ENCODE results near the gene EML6. TPM values are rescaled to one million over a fixed set of nuclear protein-coding genes. Genes with fewer than 3 reads are reported as not detected.

Gene EML6
- total RNA-seq, 1 experiment from 2014 or later: not detected

DNA sequence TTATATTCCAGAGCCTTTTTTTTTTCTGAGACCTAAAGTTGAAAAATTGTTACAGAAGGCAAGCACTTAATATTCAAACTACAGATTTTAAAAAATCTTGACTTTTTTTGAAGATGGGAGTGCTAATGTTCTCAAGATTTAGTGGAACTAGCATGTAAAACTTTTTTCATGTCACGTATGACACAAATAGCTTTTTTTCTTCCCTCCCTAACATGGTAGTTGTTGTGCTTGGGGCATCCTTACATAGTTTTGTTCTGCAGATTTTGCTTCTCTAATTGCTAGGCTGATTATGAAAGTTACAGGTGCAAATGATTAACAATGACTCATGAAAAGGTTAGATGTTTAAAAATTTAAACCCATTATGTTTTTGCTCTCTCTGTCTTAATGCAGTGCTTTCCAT lies 3.0 kb downstream of the EML6 start:
- Histone ChIP-seq H3K36me3 (no peaks in the 10 kb centered on the region), H3K27me3 (peaks cover 20% of the 10 kb centered on the region), H3K4me3 (no peak overlapping the region), H3K9me3 (no peaks in the 10 kb centered on the region)
- no peak for DNase-seq

GRCh38 chr2:54726940-54727339 lies 3.5 kb downstream of the EML6 start:
- H3K36me3 ChIP-seq: no peaks in the 10 kb centered on the region
- peaks cover 20% of the 10 kb centered on the region for H3K27me3 ChIP-seq

GRCh38 chr2:54728669-54729120 lies 5.2 kb downstream of the EML6 start:
- Histone ChIP-seq H3K4me3 (no peak overlapping the region), H3K9me3 (no peaks in the 10 kb centered on the region), H3K36me3 (no peaks in the 10 kb centered on the region), H3K27me3 (peaks cover 20% of the 10 kb centered on the region)
- DNase-seq: peak; percentile 90

More at GRCh38 chr2:54726940-54727339, 3.5 kb downstream of the EML6 start:
- no peak for DNase-seq
- no peak overlapping the region for H3K4me3 ChIP-seq
- H3K9me3 ChIP-seq: no peaks in the 10 kb centered on the region

DNA sequence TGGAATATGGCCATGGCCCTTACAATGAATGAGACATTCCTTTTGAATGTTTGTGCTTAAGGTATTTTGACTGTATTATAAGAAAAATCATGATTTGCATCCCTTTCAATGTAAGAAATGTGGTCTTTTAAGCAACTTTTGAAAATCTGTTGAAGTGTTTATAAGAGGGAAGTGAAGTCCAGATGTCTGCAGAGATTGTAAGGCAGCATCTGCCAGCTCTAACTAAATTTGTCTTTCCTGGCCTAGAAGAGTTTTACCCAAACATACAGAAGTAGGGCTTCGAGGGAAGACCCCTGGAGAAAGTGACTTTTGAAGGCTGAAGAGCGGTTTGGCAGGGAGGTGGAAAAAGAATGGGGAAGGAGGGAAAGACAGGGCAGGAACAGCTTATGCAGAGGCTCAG lies 12.2 kb downstream of the EML6 start:
- H3K27me3 ChIP-seq: no peaks in the 10 kb centered on the region
- no peaks in the 10 kb centered on the region for H3K36me3 ChIP-seq
- no peaks in the 10 kb centered on the region for H3K9me3 ChIP-seq
- no peak for DNase-seq
- H3K4me3 ChIP-seq: no peak overlapping the region

GRCh38 chr2:54738281-54738680 lies 14.8 kb downstream of the EML6 start:
- Histone ChIP-seq H3K36me3 (no peaks in the 10 kb centered on the region), H3K4me3 (no peak overlapping the region), H3K9me3 (no peaks in the 10 kb centered on the region), H3K27me3 (no peaks in the 10 kb centered on the region)
- DNase-seq: no peak

DNA sequence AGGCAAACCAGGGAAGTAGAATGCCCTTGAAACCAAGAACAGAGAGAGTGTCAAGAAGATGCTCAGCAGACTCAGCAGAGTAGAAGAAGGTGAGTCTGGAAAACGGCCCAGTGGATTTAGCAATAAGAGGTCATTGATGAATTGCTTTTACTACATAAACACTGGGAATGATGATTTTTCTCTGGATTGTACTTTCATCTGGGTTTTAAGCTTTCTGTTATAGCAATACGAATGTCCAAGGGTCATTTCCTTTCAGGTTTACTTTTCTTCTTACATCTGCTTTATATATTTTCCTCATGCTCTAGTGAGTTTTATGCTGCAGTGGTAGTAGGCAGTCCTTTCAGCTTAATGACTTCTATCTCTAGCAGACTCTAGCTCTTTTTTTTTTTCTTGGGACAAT lies 16.9 kb downstream of the EML6 start:
- Histone ChIP-seq H3K4me3 (no peak overlapping the region), H3K9me3 (no peaks in the 10 kb centered on the region), H3K27me3 (no peaks in the 10 kb centered on the region), H3K36me3 (no peaks in the 10 kb centered on the region)
- DNase-seq: no peak

GRCh38 chr2:54741250-54741649 lies 17.8 kb downstream of the EML6 start:
- no peak overlapping the region for H3K4me3 ChIP-seq
- H3K9me3 ChIP-seq: no peaks in the 10 kb centered on the region
- DNase-seq: no peak
- no peaks in the 10 kb centered on the region for H3K27me3 ChIP-seq
- no peaks in the 10 kb centered on the region for H3K36me3 ChIP-seq

DNA sequence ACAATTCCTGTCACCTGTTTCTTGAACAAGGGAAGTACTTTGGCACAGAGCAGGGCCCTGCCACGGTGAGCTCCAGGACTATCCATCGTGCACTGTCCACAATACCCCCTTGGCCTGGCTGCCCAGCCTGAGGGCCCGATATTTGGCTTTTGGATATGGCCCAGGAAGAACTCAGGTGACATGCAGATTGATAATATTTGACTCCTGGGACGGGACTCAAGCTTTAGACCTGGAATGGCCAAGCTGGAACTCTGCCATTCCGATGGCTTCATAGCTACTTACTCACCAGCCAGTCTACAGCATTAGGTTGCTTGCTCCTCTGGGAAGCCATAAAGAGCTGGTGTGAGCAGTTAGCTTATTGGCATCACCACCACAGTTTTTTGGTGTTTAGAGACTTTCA lies 26.6 kb downstream of the EML6 start:
- Histone ChIP-seq H3K4me3 (no peak overlapping the region), H3K27me3 (no peaks in the 10 kb centered on the region), H3K9me3 (no peaks in the 10 kb centered on the region), H3K36me3 (no peaks in the 10 kb centered on the region)
- peak; percentile 21 for DNase-seq

GRCh38 chr2:54752439-54752838 lies 29.0 kb downstream of the EML6 start:
- no peaks in the 10 kb centered on the region for H3K36me3 ChIP-seq
- no peak for DNase-seq
- H3K9me3 ChIP-seq: no peaks in the 10 kb centered on the region
- H3K27me3 ChIP-seq: no peaks in the 10 kb centered on the region
- H3K4me3 ChIP-seq: no peak overlapping the region

GRCh38 chr2:54755641-54756326 lies 32.3 kb downstream of the EML6 start:
- Histone ChIP-seq H3K4me3 (no peak overlapping the region), H3K36me3 (no peaks in the 10 kb centered on the region), H3K9me3 (no peaks in the 10 kb centered on the region), H3K27me3 (no peaks in the 10 kb centered on the region)
- DNase-seq: no peak

DNA sequence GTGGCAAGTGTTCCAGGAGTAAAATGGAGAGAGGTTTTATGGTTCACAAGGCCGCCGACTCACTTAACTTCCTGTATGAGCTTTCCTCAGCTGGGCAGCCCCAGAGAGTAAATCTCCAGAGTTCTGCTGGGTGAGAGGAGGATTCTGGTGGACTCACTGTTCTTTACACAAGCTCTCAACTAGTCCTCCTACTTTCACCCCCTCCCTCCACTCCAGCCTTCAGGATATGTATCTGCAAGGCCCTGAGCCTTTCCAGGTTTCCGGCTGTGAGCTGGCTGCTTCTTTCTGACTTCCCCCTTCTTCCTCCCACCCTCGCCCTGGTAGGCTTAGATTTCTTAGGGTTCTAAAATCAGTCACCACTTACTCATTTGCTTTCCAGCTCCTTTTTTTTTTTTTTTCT lies 34.0 kb downstream of the EML6 start:
- peak; percentile 14 for DNase-seq
- H3K9me3 ChIP-seq: no peaks in the 10 kb centered on the region
- H3K27me3 ChIP-seq: no peaks in the 10 kb centered on the region
- no peaks in the 10 kb centered on the region for H3K36me3 ChIP-seq
- no peak overlapping the region for H3K4me3 ChIP-seq

DNA sequence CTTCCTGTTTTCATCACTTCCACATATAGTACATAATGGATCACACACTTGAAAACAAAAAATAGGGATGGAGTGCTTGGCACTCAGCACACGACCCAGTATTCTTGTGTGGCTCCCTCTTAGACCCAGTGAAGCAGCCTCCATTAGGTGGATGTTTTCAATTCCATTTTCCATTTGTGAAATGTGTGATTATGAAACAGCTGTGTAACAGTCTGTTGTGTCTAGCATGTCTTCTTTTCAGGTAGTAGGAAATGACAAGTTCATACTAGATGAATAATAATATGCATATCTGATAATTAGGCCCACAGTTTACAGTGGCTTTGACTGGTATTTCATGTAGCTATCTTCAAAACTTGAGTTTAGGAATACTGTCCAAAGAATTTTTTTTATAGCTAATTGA lies 35.5 kb downstream of the EML6 start:
- Histone ChIP-seq H3K27me3 (no peaks in the 10 kb centered on the region), H3K36me3 (no peaks in the 10 kb centered on the region), H3K9me3 (no peaks in the 10 kb centered on the region), H3K4me3 (no peak overlapping the region)
- no peak for DNase-seq

- H3K9me3 ChIP-seq: no peaks in the 10 kb centered on the region
- no peaks in the 10 kb centered on the region for H3K27me3 ChIP-seq
- no peak for DNase-seq
- no peaks in the 10 kb centered on the region for H3K36me3 ChIP-seq
- H3K4me3 ChIP-seq: no peak overlapping the region
Measured at GRCh38 chr2:54760310-54760709, 36.8 kb downstream of the EML6 start.

GRCh38 chr2:54763636-54764291 lies 40.3 kb downstream of the EML6 start:
- Histone ChIP-seq H3K4me3 (no peak overlapping the region), H3K27me3 (no peaks in the 10 kb centered on the region), H3K9me3 (no peaks in the 10 kb centered on the region), H3K36me3 (no peaks in the 10 kb centered on the region)
- no peak for DNase-seq

DNA sequence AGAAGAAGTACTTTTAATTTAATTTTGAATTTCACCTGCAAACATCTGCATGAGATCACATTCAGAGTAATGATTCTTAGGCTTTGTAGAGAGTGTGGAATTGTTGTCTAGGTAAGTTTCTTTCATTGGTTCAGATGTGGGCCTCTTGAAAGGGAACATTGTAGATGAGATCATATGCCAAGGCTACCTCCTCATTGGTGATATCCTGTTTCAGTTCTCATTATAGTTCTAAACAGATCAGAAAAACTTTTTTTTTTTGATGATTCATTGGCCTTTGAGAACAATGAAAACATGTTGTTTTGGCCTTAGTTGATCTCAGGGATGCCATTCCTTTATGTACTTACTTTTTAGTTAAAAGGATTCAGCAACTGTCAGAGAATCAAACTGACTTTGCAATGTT lies 44.5 kb downstream of the EML6 start:
- H3K9me3 ChIP-seq: no peaks in the 10 kb centered on the region
- H3K4me3 ChIP-seq: no peak overlapping the region
- no peak for DNase-seq
- no peaks in the 10 kb centered on the region for H3K36me3 ChIP-seq
- H3K27me3 ChIP-seq: no peaks in the 10 kb centered on the region

- no peak for DNase-seq
- Histone ChIP-seq H3K9me3 (no peaks in the 10 kb centered on the region), H3K36me3 (no peaks in the 10 kb centered on the region), H3K27me3 (no peaks in the 10 kb centered on the region), H3K4me3 (no peak overlapping the region)
Measured at GRCh38 chr2:54768772-54769428, 45.4 kb downstream of the EML6 start.

DNA sequence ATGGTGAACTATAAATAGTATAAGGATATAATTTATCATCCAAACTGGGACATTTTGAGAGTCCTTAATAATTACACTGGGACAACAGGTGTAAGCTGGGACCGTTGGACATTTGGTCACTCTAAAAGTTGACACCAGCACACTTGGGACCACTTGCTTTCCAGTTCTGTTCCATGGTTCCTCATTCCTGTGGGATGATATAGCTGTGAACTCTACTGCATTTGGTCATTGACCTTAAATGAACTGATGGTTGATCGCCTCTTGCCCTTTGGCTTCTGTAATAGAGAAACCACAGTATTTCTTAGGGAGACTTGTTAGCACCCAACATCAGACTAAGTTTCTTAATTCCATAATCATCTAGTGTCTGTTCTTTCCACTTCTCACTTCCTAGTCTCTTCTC lies 46.7 kb downstream of the EML6 start:
- no peaks in the 10 kb centered on the region for H3K27me3 ChIP-seq
- DNase-seq: no peak
- no peak overlapping the region for H3K4me3 ChIP-seq
- no peaks in the 10 kb centered on the region for H3K36me3 ChIP-seq
- 0 out of 2 replicates have a peak, but pooled peaks cover 3% of the 10 kb centered on the region for H3K9me3 ChIP-seq

- no peak for DNase-seq
- Histone ChIP-seq H3K9me3 (0 out of 2 replicates have a peak, but pooled peaks cover 5% of the 10 kb centered on the region), H3K4me3 (no peak overlapping the region), H3K27me3 (no peaks in the 10 kb centered on the region), H3K36me3 (no peaks in the 10 kb centered on the region)
Measured at GRCh38 chr2:54770676-54771075, 47.2 kb downstream of the EML6 start.
